GM21825 (cell line): ENCODE results near the gene AGAP1.
"Not testable (repeated sequence)": the region's sequence is repeated elsewhere in the genome, so short reads cannot be mapped to it uniquely, and the experiment has no call there.

Source experiments
- ATAC-seq: cut with Tn5 transposase; IDR thresholded peaks from one replicate; pipeline ENCODE4 v1.9.1; 2021; ENCODE audit warnings: mild to moderate bottlenecking, moderate library complexity; ENCODE audit not compliant: unreplicated experiment

Gene AGAP1

DNA sequence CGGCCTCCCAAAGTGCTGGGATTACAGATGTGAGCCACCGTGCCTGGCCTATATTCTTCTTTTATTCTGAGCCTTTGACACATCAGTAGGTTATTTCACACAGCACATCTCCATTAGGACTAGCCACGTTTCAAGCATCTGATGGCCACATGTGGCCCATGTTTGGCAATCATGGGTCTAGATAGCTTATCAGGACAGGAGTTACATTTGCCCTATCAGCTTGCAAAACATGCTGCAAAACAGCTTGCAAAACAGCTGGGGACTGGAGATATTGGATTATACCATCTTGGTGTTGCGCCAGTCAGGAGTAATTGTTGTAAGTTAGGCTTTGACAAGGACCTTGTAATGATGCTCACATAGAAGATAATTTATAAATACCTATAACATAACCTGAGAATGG lies 579.4 kb downstream of the AGAP1 start:
- ATAC-seq: no peak

DNA sequence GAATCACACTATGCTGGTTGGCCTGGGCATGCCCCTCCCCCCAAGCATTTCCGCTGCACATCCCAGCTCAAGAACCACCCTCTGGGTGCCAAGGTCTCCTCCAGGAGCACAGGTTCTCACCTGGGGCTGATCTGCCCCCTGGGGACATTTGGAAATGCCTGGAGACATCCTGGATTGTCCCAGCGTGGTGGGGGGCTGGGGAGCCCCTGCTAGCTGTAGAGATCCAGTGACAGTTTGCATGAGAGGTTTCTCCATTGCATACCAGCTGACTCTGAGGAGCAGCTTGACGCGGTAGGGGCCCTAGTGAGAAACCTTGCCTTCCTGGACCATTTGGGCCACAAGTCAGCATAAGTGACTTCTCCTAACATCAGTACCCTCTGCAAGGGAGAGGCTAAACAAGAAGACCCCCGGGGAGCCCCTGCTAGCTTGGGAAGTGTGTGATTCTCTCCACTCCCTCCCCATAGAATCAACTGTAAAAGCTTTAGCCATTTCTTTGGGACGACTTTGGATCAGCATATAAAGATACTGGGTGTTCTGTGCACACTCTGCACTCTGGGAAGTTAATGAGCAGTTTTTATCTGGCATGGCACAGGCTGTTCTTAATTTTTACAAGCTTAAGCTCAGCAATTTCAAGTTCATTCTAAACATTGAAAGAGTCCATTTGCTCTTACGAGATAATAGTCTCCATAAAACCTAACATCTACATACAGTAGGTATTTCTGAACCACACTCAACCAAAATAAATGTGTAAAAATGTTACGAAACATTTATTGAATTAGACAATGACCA lies 580.2 kb downstream of the AGAP1 start:
- ATAC-seq: no peak

DNA sequence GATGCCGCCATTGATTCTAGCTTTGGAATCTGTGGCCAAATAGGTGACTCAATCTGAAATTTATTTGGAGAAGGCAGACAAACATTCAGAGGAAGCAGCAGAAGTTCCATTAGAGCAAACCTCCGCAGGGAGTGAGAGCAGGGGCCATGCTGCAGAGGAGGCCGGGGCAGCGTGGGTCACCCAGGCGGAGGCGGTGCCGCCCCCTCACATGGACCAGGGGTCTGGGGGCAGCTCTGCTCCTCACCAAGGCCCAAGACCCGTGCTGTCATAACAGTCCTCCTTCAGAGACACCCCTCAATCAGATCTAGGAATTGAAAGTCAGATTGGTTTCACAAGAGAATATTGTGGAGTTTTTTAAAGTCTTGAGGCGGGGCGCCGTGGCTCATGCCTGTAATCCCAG lies 582.0 kb downstream of the AGAP1 start:
- ATAC-seq: no peak

DNA sequence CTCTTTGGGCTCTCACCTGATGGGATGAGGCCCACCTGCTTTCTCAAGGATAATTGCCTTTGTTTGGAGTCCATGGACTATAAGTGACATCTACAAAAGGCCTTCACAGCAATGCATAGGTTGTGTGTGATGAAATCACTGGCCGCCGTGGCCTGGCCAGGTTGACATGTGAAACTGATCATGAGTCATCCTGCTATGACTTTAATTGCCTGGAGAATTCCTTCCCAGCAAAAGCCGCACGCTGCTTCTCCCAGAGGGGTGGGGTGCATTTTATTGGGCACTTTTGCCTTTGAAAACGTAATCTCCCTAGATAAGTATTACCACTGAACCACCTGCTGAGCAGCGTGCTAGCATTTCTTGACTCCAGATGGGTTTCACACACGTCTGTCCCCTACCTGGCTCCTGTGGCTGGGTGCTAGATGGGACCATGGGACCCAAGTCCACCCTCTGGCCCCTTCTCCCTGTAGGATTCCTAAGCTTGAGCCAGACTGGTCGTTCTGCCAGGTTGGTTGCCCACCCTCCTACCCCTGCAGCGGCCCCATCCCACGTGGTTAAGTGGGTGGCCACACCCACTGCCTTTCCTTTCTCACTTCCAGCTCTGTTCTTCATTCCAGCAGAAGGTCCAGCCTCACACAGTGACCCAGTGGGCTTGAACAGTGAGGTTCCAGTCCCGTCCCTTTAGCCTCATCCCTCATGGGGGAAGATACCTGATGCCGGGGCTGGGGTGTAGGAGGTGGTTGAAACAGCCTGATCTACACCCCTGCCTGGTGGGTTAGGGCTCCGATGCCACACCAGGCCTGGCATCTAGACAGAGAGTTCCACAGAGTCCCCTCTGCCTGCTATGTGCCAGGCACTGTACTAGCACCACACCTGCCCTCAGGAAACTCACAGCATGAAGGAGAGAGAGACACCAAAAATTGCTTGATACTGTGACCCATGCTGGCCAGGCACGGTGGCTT lies 584.7 kb downstream of the AGAP1 start:
- no peak for ATAC-seq

DNA sequence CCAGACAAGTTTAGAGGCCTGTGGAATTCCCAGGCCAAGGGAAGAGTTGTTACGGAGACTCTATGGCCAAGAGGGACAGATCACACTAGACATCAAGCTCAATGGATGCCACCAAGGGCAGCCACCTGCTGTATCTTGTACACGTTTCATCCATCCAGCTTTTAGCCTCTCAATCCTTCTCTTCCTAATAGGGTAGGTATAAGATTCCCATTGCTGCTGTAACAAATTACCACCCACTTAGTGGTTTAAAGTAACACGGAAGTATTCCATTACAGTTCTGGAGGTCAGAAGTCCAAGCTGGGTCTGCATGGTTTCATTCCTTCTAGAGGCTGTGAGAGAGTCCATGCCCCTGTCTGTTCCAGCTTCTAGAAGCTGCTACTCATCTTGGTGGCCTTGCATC lies 586.6 kb downstream of the AGAP1 start:
- no peak for ATAC-seq

DNA sequence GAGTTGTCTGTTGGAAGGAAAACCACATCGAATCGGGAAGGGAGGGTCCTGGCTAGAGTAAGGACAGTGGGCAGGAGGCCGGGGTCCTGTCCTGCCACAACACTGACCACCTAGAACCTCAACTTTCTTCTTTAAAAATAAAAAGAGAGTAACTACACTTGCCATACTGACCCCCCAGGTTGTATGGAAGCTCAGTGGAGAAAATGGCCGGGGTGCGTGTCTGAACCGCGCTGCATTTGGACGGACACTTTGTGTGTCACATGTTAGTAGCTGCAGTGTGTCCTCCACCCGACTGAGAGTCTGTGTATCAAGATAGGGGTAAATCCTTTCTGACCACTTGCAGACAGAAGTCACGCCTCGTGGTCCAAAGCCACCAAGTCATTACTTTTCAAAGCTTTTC lies 587.3 kb downstream of the AGAP1 start:
- ATAC-seq: no peak

DNA sequence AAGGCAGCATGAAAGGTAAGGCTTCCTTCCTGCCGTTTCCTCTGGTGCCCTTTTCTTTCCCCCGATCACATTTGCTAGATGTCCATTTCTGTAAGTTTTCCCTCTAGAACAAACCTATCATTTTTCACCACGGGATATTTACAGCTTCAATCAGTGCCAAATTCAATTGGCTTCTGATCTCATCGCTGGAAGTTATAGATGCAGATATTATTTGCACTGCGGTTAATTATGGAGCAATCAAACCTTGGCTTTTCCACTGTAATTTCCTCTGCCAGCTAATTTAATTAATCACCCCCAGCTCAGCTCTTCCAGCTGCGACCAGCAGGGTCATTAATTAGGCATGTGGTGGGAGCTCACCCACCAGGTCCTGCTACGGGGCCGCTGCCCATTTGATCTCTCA lies 588.2 kb downstream of the AGAP1 start:
- no peak for ATAC-seq

DNA sequence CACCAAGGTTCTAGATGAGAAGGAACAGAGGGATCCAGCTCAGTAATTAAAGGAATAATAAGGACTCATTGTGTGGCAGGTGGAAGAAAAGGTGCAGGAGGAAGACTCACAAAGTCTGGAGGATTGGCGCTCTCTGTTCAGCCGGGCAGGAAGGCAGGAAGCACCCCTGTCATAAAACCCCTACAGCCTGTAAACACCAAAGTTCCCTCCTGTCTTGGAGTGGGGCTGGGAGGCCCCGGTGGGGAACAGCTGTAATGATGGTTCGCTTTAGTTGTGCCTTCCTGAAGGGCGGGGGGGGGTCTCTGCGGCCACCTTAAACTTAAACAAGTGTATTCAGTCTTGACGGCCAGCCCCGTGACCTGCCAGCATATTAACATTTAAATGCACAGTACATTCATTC lies 590.1 kb downstream of the AGAP1 start:
- ATAC-seq: no peak

DNA sequence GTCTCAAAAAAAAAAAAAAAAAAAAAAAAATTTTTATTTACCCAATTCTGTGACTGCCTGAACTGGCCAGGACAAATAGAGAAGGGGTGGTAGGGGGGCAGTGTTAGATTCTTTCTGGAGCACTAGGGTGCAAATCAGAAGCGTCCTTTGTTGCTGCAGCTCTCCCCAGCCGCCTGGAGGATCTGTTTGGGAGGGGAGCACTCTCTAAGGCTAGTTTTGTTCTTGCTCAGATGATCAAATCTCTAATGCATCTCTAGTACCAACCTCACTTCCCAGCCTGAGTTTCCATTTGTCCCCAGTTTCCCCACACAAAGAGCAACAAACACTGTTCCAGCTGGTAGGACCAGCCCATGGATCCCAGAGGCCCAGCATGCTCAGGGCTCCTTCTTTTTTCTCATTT lies 591.4 kb downstream of the AGAP1 start:
- ATAC-seq: no peak

DNA sequence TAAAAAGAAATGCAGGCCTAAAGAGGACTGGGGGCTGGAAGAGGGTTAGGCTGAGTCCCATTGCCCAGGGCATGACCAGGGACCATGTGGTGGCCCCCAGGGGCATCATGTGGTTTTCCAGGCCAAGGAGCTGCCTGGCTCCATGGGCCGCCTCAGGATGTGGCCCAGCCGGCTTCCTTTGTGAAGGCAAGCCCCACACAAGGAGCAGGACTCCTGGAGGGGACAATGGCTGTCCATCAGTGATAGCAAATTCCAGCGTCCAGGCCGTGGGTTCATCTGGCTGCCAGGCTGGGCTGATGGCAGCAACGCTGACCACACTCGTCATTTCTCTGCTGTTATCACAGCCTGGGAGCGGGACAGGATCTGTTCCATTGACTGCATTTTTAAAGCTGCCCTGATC lies 591.8 kb downstream of the AGAP1 start:
- no peak for ATAC-seq

DNA sequence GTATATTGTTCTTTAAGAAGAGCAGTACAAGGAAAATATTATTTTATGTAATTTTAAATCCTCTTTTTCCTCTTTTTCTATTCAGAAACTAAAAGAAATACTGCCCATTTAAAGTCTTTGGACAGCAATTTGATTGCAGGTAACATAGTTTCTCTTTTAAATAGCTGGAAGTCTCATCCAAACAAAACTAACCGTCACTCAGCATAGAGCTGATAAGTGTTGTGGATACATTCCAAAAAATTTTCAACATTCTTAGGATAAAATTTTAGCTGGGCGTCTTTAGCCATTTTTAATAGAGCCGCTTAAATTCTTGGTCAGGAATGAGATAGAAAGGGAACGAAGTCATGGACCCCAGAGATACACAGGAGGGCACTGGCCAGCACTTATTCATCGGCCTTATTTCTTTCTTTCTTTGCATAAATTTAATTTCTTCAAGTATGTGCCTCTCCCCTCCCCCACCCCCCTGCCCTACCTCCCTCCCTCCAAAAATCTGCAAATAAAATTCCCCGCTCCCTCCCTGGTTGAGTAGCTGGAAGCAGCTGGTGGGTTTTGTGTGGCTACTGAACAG lies 592.6 kb downstream of the AGAP1 start:
- ATAC-seq: no peak

DNA sequence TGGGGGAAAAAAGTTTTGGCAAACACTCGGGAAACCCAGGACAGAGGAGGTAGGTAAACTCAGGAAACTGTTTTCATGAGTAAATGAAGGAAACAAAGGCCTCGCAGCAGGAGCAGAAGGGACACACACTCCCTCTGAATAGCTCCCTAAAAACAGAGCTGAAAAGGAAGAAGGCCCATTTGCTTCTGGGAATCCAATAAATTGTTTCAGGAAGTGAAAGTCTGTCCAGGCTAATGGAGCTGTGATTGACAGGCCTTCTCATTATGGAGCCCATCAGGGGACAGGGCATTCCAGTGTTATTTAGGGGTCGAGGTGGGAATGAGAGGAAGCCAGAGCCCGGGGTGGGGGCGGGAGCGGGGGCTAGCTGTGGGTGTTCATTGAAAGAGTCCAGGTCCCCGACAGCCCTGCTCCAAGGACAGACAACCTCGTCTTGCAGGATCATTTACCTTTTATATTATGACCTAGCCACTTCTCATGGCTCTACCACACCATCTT lies 593.2 kb downstream of the AGAP1 start:
- no peak for ATAC-seq

DNA sequence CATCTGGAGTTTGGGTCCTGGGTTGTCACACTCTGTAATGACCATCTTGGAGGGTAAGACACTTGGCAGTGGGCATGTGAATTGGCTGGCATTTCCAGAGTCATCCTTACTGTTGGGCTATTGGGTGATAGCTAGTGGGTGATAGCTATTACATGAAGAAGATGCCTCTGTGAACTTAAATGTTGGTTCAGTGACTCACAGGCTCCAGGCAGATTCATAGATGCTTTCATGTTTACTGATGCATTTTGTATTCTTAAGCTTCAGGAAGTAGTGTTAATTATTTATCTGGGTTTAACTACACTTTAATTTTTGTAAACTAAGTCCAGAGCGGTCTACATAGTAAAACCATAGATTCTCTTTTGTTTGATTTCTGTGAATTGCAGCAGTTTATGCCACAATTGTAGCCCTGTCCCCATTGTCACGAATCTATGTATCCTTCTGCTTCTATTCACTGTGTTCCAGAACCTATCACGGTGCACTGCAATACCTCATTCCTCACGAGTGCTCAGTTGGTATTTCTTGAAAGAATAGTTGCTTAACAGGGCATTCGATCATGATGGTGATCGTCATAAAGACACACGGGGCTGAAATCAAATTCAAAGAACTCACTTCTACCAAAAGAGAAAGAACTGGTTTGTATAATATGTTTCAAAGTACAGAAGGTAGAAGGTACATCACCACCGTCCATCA lies 594.7 kb downstream of the AGAP1 start:
- ATAC-seq: no peak

DNA sequence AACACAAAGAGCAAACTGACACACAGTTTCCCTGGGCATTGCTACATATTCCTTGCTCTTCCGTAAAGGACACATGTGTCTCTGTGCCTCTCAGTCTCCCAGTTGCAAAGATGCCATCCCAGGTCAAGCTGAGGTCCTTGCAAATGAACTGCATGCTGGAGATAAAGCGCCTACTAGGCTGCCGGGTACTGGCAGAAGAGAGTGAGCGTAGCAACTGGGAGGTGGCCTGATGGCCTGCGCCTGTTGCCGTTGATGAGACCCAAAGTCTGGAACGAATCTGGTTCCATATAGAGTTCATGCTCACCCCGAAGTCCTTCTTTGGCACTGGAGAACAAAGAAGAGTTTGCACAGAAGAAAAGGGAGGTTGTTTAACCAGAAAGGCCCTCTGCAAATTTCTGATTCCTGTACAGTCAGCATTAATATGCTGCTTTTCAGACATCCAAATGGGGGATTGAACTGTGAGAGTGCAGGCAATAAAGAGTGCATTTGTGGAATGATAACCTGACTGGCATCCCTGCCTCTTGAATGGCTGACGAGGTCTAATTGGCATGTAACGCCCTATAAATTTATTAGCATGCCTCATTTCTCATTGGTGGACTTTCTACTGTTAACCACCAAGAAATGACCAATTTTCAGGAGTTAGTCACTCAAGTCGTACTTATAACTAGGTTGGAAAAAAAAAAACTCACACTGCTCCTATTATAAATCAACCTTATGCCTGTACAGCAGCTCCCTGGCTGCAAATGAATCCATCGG lies 595.6 kb downstream of the AGAP1 start:
- ATAC-seq: no peak

DNA sequence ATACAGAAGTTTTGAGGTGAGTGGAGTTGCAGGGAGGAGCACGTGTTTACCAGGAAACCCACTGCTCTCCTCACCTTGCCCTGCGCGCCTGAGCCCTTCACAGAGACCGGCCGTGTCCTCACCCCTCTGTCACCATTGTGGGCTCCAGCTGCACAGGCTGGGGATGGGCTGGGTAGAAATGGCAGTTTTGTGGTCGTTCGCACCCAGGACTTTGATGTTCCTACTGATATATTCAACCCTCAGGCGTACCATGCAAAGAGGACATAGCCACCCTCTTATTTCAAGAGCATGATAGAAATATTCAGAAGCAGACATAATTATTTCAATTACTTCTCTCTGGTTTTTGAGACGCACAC lies 596.2 kb downstream of the AGAP1 start:
- ATAC-seq: no peak

DNA sequence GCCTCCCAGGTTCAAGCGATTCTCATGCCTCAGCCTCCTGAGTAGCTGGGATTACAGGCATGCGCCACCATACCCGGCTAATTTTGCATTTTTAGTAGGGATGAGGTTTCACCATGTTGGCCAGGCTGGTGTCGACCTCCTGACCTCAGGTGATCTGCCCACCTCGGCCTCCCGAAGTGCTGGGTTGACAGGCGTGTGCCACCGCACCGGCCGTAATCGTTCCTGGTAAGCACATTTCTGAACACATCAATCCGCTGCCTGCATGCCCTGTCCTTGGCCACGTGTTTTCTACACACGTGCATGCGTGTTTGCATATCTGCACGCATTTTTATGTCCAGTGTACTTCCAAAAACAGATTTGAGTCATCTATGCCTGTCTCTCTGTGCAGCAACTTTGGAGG lies 597.0 kb downstream of the AGAP1 start:
- not testable (repeated sequence) for ATAC-seq

DNA sequence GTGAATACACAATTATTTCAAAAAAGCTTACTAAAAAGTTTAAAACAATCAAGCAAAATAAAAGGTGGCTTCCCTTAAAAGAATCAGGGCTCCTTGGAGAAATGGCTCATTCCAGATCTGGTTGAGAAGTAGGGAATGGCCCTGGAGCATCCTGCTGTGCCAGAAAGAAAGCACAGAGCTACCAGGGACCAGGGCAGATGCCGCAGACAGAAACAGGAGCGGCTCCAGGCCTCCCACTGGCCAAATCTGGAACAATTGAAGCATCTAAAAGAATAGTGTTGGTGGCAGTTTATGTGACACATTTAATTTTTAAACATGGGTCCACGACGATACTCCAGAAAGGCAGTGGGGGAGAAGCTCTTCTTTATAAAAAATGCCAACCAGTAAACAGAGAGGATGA lies 598.9 kb downstream of the AGAP1 start:
- ATAC-seq: no peak

DNA sequence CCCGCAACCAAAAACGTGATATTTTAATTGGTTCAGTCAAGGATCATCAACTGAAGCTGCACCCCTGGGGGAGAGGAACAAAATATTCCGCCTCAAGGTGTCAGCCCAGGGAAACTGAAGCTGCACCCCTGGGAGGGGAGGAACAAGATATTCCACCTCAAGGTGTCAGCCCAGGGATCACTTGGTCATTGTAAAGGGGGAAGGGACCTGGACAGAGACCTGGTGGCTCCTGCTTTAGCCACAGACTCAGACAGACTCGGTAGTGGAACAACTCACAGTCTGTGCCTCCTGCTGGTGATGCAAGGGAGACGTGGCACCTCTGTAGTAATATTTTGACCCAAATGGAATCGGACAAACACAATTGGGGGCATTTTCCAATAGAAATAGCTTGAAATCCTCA lies 599.3 kb downstream of the AGAP1 start:
- no peak for ATAC-seq

DNA sequence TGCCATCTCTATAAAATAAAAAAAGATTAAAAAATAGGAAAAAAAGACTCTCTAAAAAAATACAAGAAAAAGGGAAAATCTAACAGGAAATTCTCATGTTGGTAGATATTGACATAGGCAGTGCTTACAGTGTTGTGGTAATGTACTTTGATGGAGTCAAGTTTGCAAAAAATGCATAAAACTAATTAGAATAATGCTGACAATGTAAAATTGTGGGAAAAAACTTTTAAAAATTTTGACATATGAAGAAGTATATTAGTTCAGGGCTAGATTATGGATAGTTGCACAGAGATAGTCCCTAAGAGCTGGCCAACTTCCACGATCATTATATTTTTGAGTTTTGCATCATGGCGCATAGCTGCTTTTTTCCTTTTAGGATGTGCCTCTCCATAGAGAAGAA lies 601.7 kb downstream of the AGAP1 start:
- no peak for ATAC-seq

DNA sequence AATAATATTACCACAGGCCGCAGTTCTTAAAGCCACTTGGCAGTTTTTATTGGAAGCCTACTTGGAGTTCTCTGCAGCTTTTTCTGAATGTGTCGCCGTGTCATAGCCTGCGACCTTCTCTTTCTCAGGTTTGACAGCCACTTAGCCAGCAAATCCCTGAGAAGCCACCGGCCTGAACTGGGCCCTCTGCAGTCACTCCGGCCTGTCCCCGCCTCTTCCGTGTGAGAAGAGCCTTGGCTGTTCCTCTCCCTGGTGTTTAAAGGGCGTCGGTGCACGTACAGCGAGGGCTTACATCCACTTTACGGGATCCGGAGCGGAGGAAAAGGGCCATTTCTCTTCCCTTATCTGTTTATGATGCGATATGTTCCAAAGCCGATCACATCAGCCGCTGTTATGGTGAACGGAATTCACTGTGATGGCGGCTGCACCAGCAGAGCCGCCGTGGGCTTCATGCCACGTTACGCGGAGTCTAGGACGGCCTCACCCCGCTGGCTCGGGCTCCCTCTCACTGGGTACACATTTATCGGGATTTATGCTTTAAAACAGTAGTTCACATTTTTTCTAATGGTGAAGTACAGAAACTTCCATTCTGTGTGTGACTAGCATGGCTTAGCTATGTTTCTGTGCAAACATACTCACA lies 607.6 kb downstream of the AGAP1 start:
- ATAC-seq: no peak
